A549 (cell line): Measurements from ENCODE around the gene B9D2. TPM values are rescaled to one million over a fixed set of nuclear protein-coding genes. Genes with fewer than 3 reads are reported as not detected.
A peak's percentile ranks its signal among the peaks of the same experiment; 100 is the strongest.

Experiments
- ATAC-seq, 2 experiments: fragments of 200-7000 bp in 1 of 2; fragments of >200 bp in 1 of 2; cut with Nextera tagmentation in 1 of 2; cut with Tn5 transposase in 1 of 2; 3 replicates each; pipeline versions ENCODE4 v1.8.0 to v1.9.1; 2018 to 2020; ENCODE audit warnings: mild to moderate bottlenecking in 1 of 2, moderate library complexity in 1 of 2
- CTCF ChIA-PET: fragments of 300-600 bp; sonication (Branson Sonifier 250); formaldehyde crosslinking; extraction: SDS; loops from one replicate; lab custom pipeline; 2021; ENCODE audit warnings: antibody characterized with exemption, inconsistent platforms; lab: Yijun Ruan, JAX
- POLR2A ChIA-PET: fragments of 350-600 bp; formaldehyde crosslinking; extraction: SDS; loops from one replicate; lab custom pipeline; 2021; ENCODE audit warnings: antibody characterized with exemption, inconsistent platforms; lab: Yijun Ruan, JAX
- DNase-seq, 2 experiments: peaks; one replicate each; pipeline versions ENCODE4 v3.0.0 to v3.0.0-alpha.2; 2011 to 2016; ENCODE audit warnings: low read depth in 1 of 2, low spot score in 1 of 2
- FAIRE-seq: peaks from 2 replicates; lab custom pipeline; 2011; peaks lifted over from hg19 to GRCh38; lab: Jason Lieb, UNC
- H3K27ac ChIP-seq, 2 experiments: fragments of >200 bp; sonication (Bioruptor Twin); formaldehyde crosslinking; 3 replicates each; pipeline ENCODE4 v1.5.1; 2016 to 2017
- H3K4me1 ChIP-seq: fragments of >200 bp; sonication (Bioruptor Twin); formaldehyde crosslinking; 3 replicates; pipeline ENCODE4 v1.6.1; 2016
- H3K4me2 ChIP-seq: fragments of >200 bp; sonication (Bioruptor Twin); formaldehyde crosslinking; 3 replicates; pipeline ENCODE4 v1.6.1; 2016
- H3K4me3 ChIP-seq: fragments of >200 bp; sonication (Bioruptor Twin); formaldehyde crosslinking; 3 replicates; pipeline ENCODE4 v1.5.1; 2016
- H3K9me3 ChIP-seq: fragments of >200 bp; sonication (Bioruptor Twin); formaldehyde crosslinking; 3 replicates; pipeline ENCODE4 v1.6.1; 2016
- CBX2 ChIP-seq: fragments of 200-600 bp; sonication (generic); IDR thresholded peaks from 2 replicates; pipeline ENCODE4 v1.6.1; 2016; ENCODE audit warnings: low read depth, mild to moderate bottlenecking, borderline replicate concordance
- CEBPB ChIP-seq, 2 experiments: fragments of >200 bp in 1 of 2; sonication (Bioruptor Twin) in 1 of 2; formaldehyde crosslinking in 1 of 2; IDR thresholded peaks; 2 replicates each; pipeline ENCODE4 v1.6.1; 2012 to 2016
- EHF ChIP-seq: fragments of 250-450 bp; sonication (Bioruptor Pico); IDR thresholded peaks from 2 replicates; pipeline ENCODE4 v1.5.0; 2020; ENCODE audit warnings: mild to moderate bottlenecking
- EHMT2 ChIP-seq: fragments of 200-600 bp; sonication (generic); IDR thresholded peaks from 2 replicates; pipeline ENCODE4 v1.6.1; 2016; ENCODE audit warnings: antibody characterized with exemption, low read depth, mild to moderate bottlenecking, moderate library complexity
- EP300 ChIP-seq, 2 experiments: fragments of >200 bp; sonication (Bioruptor Twin); formaldehyde crosslinking; IDR thresholded peaks; 2 replicates in 1 of 2; 3 replicates in 1 of 2; pipeline ENCODE4 v1.6.1; 2016 to 2017
- FOSB ChIP-seq: fragments of 250-450 bp; sonication (Bioruptor Pico); IDR thresholded peaks from 2 replicates; pipeline ENCODE4 v1.5.0; 2020; ENCODE audit warnings: mild to moderate bottlenecking, moderate library complexity
- FOSL2 ChIP-seq, 2 experiments: fragments of 450-650 bp in 1 of 2; fragments of >200 bp in 1 of 2; sonication (Bioruptor Twin) in 1 of 2; formaldehyde crosslinking; IDR thresholded peaks; 2 replicates each; pipeline versions ENCODE4 v1.5.0 to v1.6.1; 2016 to 2020; ENCODE audit warnings: mild to moderate bottlenecking in 1 of 2, moderate library complexity in 1 of 2
- GATA3 ChIP-seq: IDR thresholded peaks from 2 replicates; pipeline ENCODE4 v1.6.1; 2012; ENCODE audit warnings: borderline replicate concordance
- JUN ChIP-seq, 2 experiments: fragments of >200 bp; sonication (Bioruptor Twin); formaldehyde crosslinking; IDR thresholded peaks; 2 replicates in 1 of 2; 3 replicates in 1 of 2; pipeline ENCODE4 v1.6.1; 2016 to 2017
- NFE2L2 ChIP-seq: fragments of 150-350 bp; conservative IDR thresholded peaks from 2 replicates; pipeline ENCODE4 v1.6.1; 2014; ENCODE audit warnings: low read length
- RAD21 ChIP-seq, 2 experiments: fragments of >200 bp in 1 of 2; sonication (Bioruptor Twin) in 1 of 2; formaldehyde crosslinking in 1 of 2; IDR thresholded peaks in 1 of 2; conservative IDR thresholded peaks in 1 of 2; 2 replicates in 1 of 2; 3 replicates in 1 of 2; pipeline ENCODE4 v1.6.1; 2012 to 2018; ENCODE audit warnings: inconsistent platforms in 1 of 2
- RCOR1 ChIP-seq: fragments of 150-350 bp; IDR thresholded peaks from 2 replicates; pipeline ENCODE4 v1.6.1; 2014; ENCODE audit warnings: antibody characterized with exemption, low read length, low read depth
- SMC3 ChIP-seq: fragments of >200 bp; sonication (Bioruptor Twin); formaldehyde crosslinking; IDR thresholded peaks from 3 replicates; pipeline ENCODE4 v1.6.1; 2018; ENCODE audit warnings: inconsistent platforms
- WGBS: methylation state at CpG from one replicate; pipeline ENCODE4 v1.1.6; 2017; ENCODE audit errors: missing lambda C conversion rate; 5-methylcytosine and 5-hydroxymethylcytosine counted together
- polyA plus RNA-seq, 4 experiments: library from polyadenylated mRNA; depleted of rRNA in 3 of 4; stranded (reverse); fragments of >200 nt; fragmentation: RNase III in 1 of 4; extraction: RNeasy Plus Mini Kit Qiagen cat#74134 plus additional on column Dnase treatment in 1 of 4; gene quantifications; 2 replicates in 3 of 4; 3 replicates in 1 of 4; pipeline ENCODE4 v1.2.3, GENCODE V29; 2011 to 2017
- TF ChIP-seq, protein P1 (sequence below): IDR thresholded peaks from 2 replicates; pipeline ENCODE4 v1.6.1; 2012
- TF ChIP-seq, protein P2 (sequence below): fragments of >200 bp; sonication (Bioruptor Twin); formaldehyde crosslinking; IDR thresholded peaks from 3 replicates; pipeline ENCODE4 v1.5.1; 2016
- TF ChIP-seq, protein P3 (sequence below): IDR thresholded peaks from 2 replicates; pipeline ENCODE4 v1.6.1; 2012; ENCODE audit warnings: low read depth, borderline replicate concordance
- TF ChIP-seq, protein P4 (sequence below): fragments of 450-650 bp; IDR thresholded peaks from 2 replicates; pipeline ENCODE4 v1.6.1; 2014; ENCODE audit warnings: antibody characterized with exemption

B9D2 gene
- polyA plus RNA-seq, 2 of the 4 experiments (the other 2 are of a cell fraction): 19.6 to 22.5 TPM

DNA sequence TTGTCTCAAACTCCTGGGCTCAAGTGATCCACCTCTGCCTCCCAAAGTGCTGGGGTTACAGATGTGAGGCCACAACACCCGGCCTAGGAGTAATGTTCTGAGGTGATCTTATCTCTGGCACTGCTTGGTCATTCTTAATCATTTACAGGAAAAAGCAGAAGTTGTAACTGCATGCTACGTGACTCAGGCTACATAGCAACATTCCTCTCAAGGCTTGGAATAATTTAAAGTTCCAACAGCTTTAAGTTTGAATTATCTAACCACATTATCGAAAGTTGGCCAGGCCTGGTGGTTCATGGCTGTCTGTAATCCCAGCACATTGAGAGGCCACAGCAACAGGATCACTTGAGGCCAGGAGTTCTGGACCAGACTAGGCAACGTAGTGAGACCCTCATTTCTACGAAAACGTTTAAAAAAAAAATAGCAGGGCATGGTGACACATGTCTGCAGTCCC, 3.9 kb upstream of the B9D2 start:
- H3K4me3 ChIP-seq: no peak overlapping the region
- H3K27ac ChIP-seq: peak overlapping the region; percentile 66 to 86
- ChIA-PET POLR2A (interaction anchor here (1.0 to 1.2 kb wide), 2 partner anchors 20 to 72 kb away, joined by 4 read pairs; partner anchors contain the start of gene DMAC2), CTCF (interaction anchor here (0.7 to 13.8 kb wide), 15 partner anchors 9 to 733 kb away, joined by 3 to 197 read pairs (median 4); partner anchors contain the start of genes TGFB1 and TMEM91)
- H3K4me1 ChIP-seq: peaks cover 44% of the 10 kb centered on the region
- peak overlapping the region; percentile 60 for H3K4me2 ChIP-seq
- 13% methylated on average over 6 of the region's 6 CpGs for WGBS
- DNase-seq: peak; percentile 71 to 77
- FAIRE-seq: peak; percentile 93
- TF ChIP-seq FOSL2 (IDR thresholded peaks at IDR 0.05): peak; percentile 29; the same call in 1 of the 2 replicates
- peak; percentile 77 for TF ChIP-seq FOSL2 (CRISPR knock-in tag; IDR thresholded peaks at IDR 0.05)
- TF ChIP-seq EP300 (IDR thresholded peaks at IDR 0.05): 0 out of 5 replicates have a peak, but pooled peaks of 1 of the 2 experiments have one; percentile 20
- TF ChIP-seq CBX2: no peak
- 0 out of 5 replicates have a peak, but pooled peaks of 1 of the 2 experiments have one; percentile 40 for TF ChIP-seq JUN (IDR thresholded peaks at IDR 0.05)
- TF ChIP-seq, protein P1, sequence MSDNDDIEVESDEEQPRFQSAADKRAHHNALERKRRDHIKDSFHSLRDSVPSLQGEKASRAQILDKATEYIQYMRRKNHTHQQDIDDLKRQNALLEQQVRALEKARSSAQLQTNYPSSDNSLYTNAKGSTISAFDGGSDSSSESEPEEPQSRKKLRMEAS: peak; percentile 75
- TF ChIP-seq CEBPB (IDR thresholded peaks at IDR 0.05): 0 out of 4 replicates have a peak, but pooled peaks of 1 of the 2 experiments have one; percentile 4
- TF ChIP-seq, protein P2, sequence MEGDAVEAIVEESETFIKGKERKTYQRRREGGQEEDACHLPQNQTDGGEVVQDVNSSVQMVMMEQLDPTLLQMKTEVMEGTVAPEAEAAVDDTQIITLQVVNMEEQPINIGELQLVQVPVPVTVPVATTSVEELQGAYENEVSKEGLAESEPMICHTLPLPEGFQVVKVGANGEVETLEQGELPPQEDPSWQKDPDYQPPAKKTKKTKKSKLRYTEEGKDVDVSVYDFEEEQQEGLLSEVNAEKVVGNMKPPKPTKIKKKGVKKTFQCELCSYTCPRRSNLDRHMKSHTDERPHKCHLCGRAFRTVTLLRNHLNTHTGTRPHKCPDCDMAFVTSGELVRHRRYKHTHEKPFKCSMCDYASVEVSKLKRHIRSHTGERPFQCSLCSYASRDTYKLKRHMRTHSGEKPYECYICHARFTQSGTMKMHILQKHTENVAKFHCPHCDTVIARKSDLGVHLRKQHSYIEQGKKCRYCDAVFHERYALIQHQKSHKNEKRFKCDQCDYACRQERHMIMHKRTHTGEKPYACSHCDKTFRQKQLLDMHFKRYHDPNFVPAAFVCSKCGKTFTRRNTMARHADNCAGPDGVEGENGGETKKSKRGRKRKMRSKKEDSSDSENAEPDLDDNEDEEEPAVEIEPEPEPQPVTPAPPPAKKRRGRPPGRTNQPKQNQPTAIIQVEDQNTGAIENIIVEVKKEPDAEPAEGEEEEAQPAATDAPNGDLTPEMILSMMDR: no peak
- TF ChIP-seq, protein P3, sequence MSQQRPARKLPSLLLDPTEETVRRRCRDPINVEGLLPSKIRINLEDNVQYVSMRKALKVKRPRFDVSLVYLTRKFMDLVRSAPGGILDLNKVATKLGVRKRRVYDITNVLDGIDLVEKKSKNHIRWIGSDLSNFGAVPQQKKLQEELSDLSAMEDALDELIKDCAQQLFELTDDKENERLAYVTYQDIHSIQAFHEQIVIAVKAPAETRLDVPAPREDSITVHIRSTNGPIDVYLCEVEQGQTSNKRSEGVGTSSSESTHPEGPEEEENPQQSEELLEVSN: 0 out of 2 replicates have a peak, but pooled peaks have one; percentile 34
- peak; percentile 95 for TF ChIP-seq GATA3
- TF ChIP-seq RAD21 (conservative IDR thresholded peaks at IDR 0.05 in 1 of 2, IDR thresholded peaks at IDR 0.05 in 1 of 2): 0 out of 5 replicates have a peak, but pooled peaks of 1 of the 2 experiments have one; percentile 7
- TF ChIP-seq EHMT2: no peak
- peak; percentile 55; a peak in 5 of 6 replicates for ATAC-seq
- no peaks in the 10 kb centered on the region for H3K9me3 ChIP-seq

DNA sequence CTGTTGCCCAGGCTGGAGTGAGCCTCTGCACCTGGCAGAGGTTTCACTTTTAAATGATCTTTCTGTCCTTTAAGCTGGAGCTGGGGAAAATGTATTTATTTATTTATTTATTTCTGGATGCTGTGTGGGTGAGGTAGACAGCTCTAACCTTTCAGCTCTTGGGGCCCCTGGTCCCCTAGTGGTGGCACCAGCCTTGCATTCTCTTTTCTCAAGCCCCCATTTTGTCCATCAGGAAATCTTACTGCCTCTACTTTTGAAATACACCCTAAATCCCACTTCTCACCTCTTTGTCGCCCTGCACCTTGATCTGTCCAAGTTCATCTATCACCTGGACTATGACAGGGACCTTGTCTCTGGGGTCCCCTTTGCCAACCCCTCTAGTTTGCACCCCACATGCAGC, 2.1 kb upstream of the B9D2 start:
- no peak for FAIRE-seq
- H3K9me3 ChIP-seq: no peaks in the 10 kb centered on the region
- H3K4me3 ChIP-seq: no peak overlapping the region
- 96% methylated on average over 1 of the region's 1 CpG for WGBS
- CTCF ChIA-PET: interaction anchor here (0.7 to 13.8 kb wide), 11 partner anchors 11 to 204 kb away, joined by 3 to 197 read pairs (median 11); partner anchors contain the start of genes CCDC97, DMAC2, TGFB1 and TMEM91
- 0 out of 3 replicates have a peak overlapping the region, but pooled peaks have one; percentile 3 for H3K4me2 ChIP-seq
- TF ChIP-seq NFE2L2: no peak
- TF ChIP-seq RAD21 (conservative IDR thresholded peaks at IDR 0.05 in 1 of 2, IDR thresholded peaks at IDR 0.05 in 1 of 2): 0 out of 5 replicates have a peak, but pooled peaks of 1 of the 2 experiments have one; percentile 29
- no peak for TF ChIP-seq FOSL2 (IDR thresholded peaks at IDR 0.05)
- no peak for TF ChIP-seq FOSL2 (CRISPR knock-in tag; IDR thresholded peaks at IDR 0.05)
- TF ChIP-seq, protein P4, sequence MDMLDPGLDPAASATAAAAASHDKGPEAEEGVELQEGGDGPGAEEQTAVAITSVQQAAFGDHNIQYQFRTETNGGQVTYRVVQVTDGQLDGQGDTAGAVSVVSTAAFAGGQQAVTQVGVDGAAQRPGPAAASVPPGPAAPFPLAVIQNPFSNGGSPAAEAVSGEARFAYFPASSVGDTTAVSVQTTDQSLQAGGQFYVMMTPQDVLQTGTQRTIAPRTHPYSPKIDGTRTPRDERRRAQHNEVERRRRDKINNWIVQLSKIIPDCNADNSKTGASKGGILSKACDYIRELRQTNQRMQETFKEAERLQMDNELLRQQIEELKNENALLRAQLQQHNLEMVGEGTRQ: no peak
- TF ChIP-seq, protein P2: peak; percentile 26; the same call in 2 of the 3 replicates
- no peak for TF ChIP-seq RCOR1
- no peak for TF ChIP-seq EHF (CRISPR knock-in tag)
- no peak for TF ChIP-seq SMC3
- TF ChIP-seq FOSB: no peak
- POLR2A ChIA-PET: interaction anchor here (0.6 to 4.5 kb wide), 3 partner anchors 9 to 73 kb away, joined by 3 to 96 read pairs (median 51); partner anchors contain the start of genes DMAC2 and TGFB1
- H3K4me1 ChIP-seq: peaks cover 51% of the 10 kb centered on the region
- peak overlapping the region in 1 of 2 experiments; percentile 86; a peak in 3 of 6 replicates for H3K27ac ChIP-seq
- peak; percentile 70 to 78 for DNase-seq
- no peak for ATAC-seq
